Ishikawa (cell line): ENCODE results near the gene NPAS2.

ENCODE experiments used
- CEBPB ChIP-seq: IDR thresholded peaks from 2 replicates; pipeline ENCODE4 v1.6.1; 2012
- CREB1 ChIP-seq: IDR thresholded peaks from 2 replicates; pipeline ENCODE4 v1.6.1; 2012; ENCODE audit warnings: low read depth
- EGR1 ChIP-seq: IDR thresholded peaks from 2 replicates; pipeline ENCODE4 v1.6.1; 2012
- EP300 ChIP-seq: IDR thresholded peaks from 2 replicates; pipeline ENCODE4 v1.6.1; 2012; ENCODE audit warnings: borderline replicate concordance
- FOXM1 ChIP-seq: IDR thresholded peaks from 2 replicates; pipeline ENCODE4 v1.6.1; 2012; ENCODE audit warnings: low read depth, borderline replicate concordance
- MAX ChIP-seq: IDR thresholded peaks from 2 replicates; pipeline ENCODE4 v1.6.1; 2012
- NFIC ChIP-seq: IDR thresholded peaks from 2 replicates; pipeline ENCODE4 v1.6.1; 2012
- RAD21 ChIP-seq: IDR thresholded peaks from 2 replicates; pipeline ENCODE4 v1.6.1; 2012; ENCODE audit warnings: low read depth
- REST ChIP-seq: IDR thresholded peaks from 2 replicates; pipeline ENCODE4 v1.6.1; 2012; ENCODE audit warnings: low read depth, mild to moderate bottlenecking
- TAF1 ChIP-seq: IDR thresholded peaks from 2 replicates; pipeline ENCODE4 v1.6.1; 2012; ENCODE audit warnings: low read depth, mild to moderate bottlenecking
- TCF12 ChIP-seq: IDR thresholded peaks from 2 replicates; pipeline ENCODE4 v1.6.1; 2012; ENCODE audit warnings: low read depth
- TEAD4 ChIP-seq: IDR thresholded peaks from 2 replicates; pipeline ENCODE4 v1.6.1; 2012
- USF1 ChIP-seq: IDR thresholded peaks from 2 replicates; pipeline ENCODE4 v1.6.1; 2012
- YY1 ChIP-seq: IDR thresholded peaks from 2 replicates; pipeline ENCODE4 v1.6.1; 2012; ENCODE audit warnings: low read depth
- ZBTB7A ChIP-seq: IDR thresholded peaks from 2 replicates; pipeline ENCODE4 v1.6.1; 2012; ENCODE audit warnings: low read depth

NPAS2 gene

GRCh38 chr2:100802066-100802465 is 17.9 kb upstream of the NPAS2 start:
- TF ChIP-seq TAF1 = no peak

- no peak for TF ChIP-seq TCF12
Measured at GRCh38 chr2:100803334-100803733, 16.6 kb upstream of the NPAS2 start.

- TF ChIP-seq TAF1 = no peak
- TF ChIP-seq CREB1 = no peak
- TF ChIP-seq TCF12 = no peak
- TF ChIP-seq EGR1 = no peak
- TF ChIP-seq NFIC = no peak
- TF ChIP-seq RAD21 = no peak
- TF ChIP-seq REST = no peak
- TF ChIP-seq ZBTB7A = no peak
- no peak for TF ChIP-seq TEAD4
- no peak for TF ChIP-seq FOXM1
- TF ChIP-seq EP300 = no peak
- TF ChIP-seq CEBPB = no peak
Measured at GRCh38 chr2:100806550-100806949, 13.4 kb upstream of the NPAS2 start.

GRCh38 chr2:100807707-100808106 is 12.2 kb upstream of the NPAS2 start:
- TF ChIP-seq ZBTB7A (no peak), USF1 (no peak), FOXM1 (no peak), MAX (no peak), CEBPB (no peak), NFIC (no peak), YY1 (no peak), REST (no peak), RAD21 (no peak), CREB1 (no peak), TAF1 (no peak), TCF12 (no peak), EP300 (no peak), EGR1 (no peak), TEAD4 (no peak)

- TF ChIP-seq REST = no peak
- no peak for TF ChIP-seq MAX
- no peak for TF ChIP-seq EP300
- no peak for TF ChIP-seq FOXM1
- TF ChIP-seq CREB1 = no peak
- no peak for TF ChIP-seq RAD21
- TF ChIP-seq YY1 = no peak
- TF ChIP-seq EGR1 = no peak
- TF ChIP-seq TEAD4 = no peak
- TF ChIP-seq TCF12 = no peak
- no peak for TF ChIP-seq USF1
- no peak for TF ChIP-seq CEBPB
- TF ChIP-seq TAF1 = no peak
- TF ChIP-seq NFIC = no peak
- TF ChIP-seq ZBTB7A = no peak
Measured at GRCh38 chr2:100808582-100808981, 11.4 kb upstream of the NPAS2 start.

- TF ChIP-seq EGR1 (no peak), REST (no peak), FOXM1 (no peak), TEAD4 (no peak), CREB1 (no peak), CEBPB (no peak), TCF12 (no peak), USF1 (no peak), NFIC (no peak), TAF1 (no peak), RAD21 (no peak), ZBTB7A (no peak), YY1 (no peak), EP300 (no peak), MAX (no peak)
Measured at GRCh38 chr2:100809506-100809905, 10.4 kb upstream of the NPAS2 start.
